Erythroblast (primary cell): Measurements from ENCODE around the gene KANTR.

Experiments
- DNase-seq, 2 experiments: peaks; one replicate each; lab custom pipeline; 2025; lab: John Stamatoyannopoulos, UW
- GATA1 ChIP-seq: IDR thresholded peaks from 2 replicates; pipeline ENCODE4 v1.6.1; 2011; ENCODE audit warnings: low read depth, mild to moderate bottlenecking, control low read depth, low read length, moderate library complexity
- POLR2A ChIP-seq: IDR thresholded peaks from 2 replicates; pipeline ENCODE4 v1.6.1; 2011; ENCODE audit warnings: mild to moderate bottlenecking, low read length

KANTR gene

DNA sequence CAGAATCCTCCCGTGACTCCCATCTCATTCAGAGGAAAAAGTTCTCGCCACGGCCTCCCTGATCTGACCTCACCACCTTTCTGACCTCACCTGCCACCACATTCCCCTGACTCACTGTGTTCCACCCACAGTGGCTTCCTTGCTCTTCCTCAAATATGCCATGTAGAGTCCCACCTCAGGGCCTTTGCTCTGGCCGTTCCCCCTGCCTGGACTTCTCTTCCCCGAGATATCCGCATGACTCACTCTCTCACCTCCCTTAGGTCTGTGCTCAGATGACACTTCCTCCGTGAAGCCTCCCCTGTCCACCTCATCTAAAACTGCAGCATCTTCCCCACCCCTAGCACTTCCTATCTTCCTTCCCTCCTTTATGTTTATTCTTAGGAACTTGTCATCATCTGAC lies 18.9 kb upstream of the KANTR start:
- TF ChIP-seq POLR2A (no peak), GATA1 (no peak)

DNA sequence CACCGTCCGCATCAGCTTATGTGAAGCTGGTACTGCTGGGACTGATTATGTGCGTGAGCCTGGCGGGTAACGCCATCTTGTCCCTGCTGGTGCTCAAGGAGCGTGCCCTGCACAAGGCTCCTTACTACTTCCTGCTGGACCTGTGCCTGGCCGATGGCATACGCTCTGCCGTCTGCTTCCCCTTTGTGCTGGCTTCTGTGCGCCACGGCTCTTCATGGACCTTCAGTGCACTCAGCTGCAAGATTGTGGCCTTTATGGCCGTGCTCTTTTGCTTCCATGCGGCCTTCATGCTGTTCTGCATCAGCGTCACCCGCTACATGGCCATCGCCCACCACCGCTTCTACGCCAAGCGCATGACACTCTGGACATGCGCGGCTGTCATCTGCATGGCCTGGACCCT lies 17.3 kb upstream of the KANTR start:
- DNase-seq = no peak
- TF ChIP-seq POLR2A = no peak
- TF ChIP-seq GATA1 = no peak

More for the DNA sequence above, 18.9 kb upstream of the KANTR start:
- DNase-seq = peak; percentile 13 to 20

DNA sequence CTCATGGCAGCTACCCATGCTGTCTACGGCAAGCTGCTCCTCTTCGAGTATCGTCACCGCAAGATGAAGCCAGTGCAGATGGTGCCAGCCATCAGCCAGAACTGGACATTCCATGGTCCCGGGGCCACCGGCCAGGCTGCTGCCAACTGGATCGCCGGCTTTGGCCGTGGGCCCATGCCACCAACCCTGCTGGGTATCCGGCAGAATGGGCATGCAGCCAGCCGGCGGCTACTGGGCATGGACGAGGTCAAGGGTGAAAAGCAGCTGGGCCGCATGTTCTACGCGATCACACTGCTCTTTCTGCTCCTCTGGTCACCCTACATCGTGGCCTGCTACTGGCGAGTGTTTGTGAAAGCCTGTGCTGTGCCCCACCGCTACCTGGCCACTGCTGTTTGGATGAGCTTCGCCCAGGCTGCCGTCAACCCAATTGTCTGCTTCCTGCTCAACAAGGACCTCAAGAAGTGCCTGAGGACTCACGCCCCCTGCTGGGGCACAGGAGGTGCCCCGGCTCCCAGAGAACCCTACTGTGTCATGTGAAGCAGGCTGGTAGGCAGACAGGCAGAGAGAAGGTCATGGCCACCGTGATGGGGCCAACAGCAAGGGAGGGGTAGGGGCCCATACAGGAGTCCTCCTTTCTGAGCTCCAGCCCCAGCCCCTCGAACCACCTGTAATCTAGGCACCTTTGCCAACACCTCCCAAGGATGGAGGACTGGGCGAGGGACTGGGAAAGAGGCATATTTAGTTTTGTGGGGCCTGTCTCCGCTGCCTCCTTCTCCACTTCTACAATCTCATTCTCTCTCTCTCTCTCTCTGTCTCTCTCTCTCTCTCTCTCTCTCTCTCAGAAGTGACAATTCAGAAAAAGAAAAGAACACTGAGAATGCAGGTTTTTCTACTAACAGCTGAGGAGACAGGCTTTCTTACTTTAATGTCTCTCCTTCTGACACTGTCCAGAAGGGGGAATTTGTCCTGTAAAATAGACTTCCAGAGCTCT lies 16.4 kb upstream of the KANTR start:
- TF ChIP-seq GATA1 = no peak
- no peak for TF ChIP-seq POLR2A
- DNase-seq = no peak

DNA sequence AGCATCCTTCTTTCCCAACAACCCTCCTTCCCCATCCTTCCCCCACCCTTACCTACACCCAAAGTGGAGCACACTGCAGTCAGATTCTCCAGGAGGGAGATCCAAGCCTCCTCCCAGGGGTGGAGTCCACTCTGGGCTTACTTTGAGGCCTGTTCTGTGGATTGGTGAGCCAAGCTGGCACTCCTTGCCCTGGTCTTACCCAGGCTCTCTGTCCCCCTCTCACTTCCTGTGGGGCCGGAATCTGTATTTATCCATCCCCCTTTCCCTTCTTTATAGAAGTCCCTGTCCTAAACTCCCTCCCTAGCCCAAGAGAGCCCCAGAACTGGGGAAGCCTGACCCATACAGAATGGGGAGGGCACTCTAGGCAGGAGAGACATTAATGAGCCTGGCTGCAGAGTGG lies 15.0 kb upstream of the KANTR start:
- DNase-seq = no peak
- TF ChIP-seq GATA1 (no peak), POLR2A (no peak)

DNA sequence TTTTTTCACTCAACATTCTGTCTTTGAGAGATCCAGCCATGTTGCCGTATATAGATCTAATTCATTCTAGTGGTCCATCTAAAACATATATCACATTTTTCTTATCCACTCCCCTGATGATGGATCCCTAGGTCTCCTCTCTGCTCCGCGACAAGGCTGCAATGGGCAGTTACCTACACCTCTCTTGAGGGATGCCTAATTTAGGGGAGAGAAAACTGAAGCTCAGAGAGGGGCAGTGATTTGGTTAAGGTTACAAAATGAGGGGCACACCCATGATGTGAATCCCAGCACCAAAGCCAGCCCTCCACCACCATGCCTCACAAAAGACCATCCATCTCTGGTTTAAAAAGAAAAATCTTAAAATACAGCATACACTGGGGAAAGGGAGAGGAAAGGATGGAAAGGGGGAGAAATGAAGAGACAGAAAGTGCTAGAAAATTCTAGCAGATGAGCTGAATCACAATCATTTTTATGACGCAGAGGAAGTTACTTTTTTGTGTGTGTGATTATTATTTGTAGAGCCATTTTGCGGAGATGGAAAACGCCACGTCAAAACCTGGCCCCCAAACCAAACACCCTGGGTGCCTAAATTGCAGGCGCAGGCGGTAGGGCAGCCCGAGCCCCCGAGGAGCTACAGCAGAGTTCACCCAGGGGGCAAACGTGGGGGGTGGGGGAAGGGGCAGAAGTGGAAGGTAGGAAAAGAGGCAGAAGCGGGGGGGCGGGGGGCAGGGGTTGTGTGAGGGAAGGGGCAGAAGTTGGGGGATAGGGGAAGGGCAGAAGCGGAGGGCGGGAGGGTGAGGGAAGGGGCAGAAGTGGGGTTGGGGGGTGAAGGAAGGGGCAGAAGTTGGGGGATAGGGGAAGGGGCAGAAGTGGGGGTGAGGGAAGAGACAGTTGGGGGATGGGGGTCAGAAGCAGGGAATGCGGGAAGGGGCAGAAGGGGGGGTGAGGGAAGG lies 13.0 kb upstream of the KANTR start:
- TF ChIP-seq POLR2A (no peak), GATA1 (no peak)
- DNase-seq = no peak

DNA sequence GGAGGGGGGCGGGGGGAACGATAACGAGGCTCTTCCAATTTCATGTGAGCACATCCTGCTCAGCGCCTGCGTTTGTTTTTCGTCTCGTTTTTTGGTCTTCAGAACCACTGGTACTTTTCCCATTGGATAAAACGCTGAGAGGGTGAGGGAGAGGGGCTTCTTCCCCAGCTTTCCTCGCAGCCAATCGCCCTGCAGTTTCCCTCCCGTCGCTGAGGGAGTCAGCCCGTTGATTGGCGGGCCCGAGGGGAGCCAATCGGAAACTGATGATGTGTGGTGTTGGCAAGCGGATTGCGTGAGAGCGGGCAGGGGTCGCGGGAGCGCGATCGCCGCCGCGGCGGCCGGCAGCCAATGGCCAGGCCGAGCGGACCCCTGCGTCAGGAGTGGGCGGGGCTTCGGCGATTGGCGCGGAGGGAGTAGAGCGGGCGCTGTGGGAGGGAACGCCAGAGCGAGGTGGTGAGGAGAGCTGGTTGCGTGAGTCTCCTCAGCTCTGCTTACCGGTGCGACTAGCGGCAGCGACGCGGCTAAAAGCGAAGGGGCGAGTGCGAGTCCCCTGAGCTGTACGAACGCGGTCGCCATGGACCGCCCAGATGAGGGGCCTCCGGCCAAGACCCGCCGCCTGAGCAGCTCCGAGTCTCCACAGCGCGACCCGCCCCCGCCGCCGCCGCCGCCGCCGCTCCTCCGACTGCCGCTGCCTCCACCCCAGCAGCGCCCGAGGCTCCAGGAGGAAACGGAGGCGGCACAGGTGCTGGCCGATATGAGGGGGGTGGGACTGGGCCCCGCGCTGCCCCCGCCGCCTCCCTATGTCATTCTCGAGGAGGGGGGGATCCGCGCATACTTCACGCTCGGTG lies 11.8 kb upstream of the KANTR start, which contains the start of gene TSPYL2:
Gene TSPYL2 (plus strand): TSS at position 443 of the 848 bp plus-strand sequence. CDS start 132 bp downstream, at position 575.
- peak; percentile 93 for TF ChIP-seq POLR2A
- no peak for TF ChIP-seq GATA1
- peak; percentile 92 to 95 for DNase-seq

DNA sequence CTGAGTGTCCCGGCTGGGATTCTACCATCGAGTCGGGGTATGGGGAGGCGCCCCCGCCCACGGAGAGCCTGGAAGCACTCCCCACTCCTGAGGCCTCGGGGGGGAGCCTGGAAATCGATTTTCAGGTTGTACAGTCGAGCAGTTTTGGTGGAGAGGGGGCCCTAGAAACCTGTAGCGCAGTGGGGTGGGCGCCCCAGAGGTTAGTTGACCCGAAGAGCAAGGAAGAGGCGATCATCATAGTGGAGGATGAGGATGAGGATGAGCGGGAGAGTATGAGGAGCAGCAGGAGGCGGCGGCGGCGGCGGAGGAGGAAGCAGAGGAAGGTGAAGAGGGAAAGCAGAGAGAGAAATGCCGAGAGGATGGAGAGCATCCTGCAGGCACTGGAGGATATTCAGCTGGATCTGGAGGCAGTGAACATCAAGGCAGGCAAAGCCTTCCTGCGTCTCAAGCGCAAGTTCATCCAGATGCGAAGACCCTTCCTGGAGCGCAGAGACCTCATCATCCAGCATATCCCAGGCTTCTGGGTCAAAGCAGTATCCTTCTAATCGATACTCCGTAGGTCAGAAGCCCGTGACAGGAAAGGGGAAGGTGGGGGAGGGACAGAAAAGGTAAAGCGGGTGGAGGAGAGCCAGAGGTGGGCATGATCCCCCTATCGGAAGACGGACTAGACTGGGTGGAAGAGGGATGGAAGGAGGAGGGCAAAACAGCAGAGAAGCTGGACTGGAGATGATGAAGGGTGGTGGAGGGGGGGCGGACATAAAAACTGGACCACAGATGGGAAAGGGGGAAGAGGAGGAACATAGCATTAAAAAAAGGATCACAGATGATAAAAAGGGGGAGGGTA lies 10.9 kb upstream of the KANTR start:
- DNase-seq = no peak

DNA sequence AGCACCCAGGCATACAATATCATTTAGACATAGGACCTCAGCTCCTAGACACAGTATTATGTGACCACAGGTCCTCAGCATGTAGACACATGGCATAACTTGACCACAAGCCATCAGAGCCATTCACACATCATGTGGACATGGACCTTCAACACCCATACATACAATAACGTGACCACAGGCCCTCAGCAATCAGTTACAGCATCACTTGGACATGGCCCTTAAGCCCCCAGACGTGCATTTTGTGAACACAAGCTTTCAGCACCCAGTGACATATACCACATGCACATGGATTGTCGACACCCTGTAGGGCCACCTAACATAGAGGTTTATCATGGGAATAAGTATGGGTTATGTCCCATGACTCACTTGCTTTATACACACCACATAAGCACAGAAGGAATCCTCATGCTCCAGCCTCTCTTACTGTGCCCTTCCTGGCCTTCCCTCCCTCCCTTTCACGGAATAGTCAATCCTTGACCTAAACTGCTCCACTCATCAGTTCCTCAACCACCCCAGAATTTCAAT lies 9.8 kb upstream of the KANTR start:
- no peak for TF ChIP-seq POLR2A
- no peak for TF ChIP-seq GATA1
- no peak for DNase-seq

More for the DNA sequence above, 10.9 kb upstream of the KANTR start:
- TF ChIP-seq GATA1 = no peak
- no peak for TF ChIP-seq POLR2A

DNA sequence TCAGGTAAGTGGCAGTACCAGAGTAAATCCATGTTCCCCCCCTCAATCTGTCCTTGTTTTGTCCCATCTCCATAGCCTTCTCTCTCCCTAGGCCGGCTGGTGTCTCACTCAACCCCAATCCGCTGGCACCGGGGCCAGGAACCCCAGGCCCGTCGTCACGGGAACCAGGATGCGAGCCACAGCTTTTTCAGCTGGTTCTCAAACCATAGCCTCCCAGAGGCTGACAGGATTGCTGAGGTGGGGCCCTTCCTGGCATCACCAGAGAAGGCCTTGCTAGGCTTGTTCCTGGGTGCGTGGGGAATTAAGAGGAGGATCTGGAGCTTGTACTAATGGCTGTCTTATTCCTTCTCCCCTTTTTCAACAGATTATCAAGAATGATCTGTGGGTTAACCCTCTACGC lies 9.1 kb upstream of the KANTR start:
- no peak for TF ChIP-seq POLR2A
- no peak for TF ChIP-seq GATA1
- no peak for DNase-seq

DNA sequence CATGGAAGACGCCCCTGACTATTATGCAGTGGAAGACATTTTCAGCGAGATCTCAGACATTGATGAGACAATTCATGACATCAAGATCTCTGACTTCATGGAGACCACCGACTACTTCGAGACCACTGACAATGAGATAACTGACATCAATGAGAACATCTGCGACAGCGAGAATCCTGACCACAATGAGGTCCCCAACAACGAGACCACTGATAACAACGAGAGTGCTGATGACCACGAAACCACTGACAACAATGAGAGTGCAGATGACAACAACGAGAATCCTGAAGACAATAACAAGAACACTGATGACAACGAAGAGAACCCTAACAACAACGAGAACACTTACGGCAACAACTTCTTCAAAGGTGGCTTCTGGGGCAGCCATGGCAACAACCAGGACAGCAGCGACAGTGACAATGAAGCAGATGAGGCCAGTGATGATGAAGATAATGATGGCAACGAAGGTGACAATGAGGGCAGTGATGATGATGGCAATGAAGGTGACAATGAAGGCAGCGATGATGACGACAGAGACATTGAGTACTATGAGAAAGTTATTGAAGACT lies 8.2 kb upstream of the KANTR start:
- no peak for DNase-seq
- TF ChIP-seq POLR2A (no peak), GATA1 (no peak)

DNA sequence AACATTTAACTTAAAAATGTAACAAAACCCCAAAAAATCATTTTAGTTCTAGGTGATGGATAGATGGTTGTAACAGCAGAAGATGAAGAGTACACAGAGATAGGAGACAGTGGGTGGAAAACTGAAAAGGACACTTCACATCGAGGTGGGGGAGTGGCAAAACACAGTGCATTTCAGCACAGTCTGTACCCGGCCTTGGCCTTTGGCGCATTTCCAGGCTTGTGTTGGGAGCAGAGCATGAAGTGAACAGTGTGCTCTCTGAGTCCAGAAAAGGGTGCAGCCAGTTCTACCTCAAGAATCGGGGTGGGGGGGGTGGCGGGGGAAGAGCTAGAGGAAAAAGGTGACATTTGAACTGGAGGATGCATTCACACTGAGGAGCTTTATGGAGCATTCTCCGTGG lies 7.5 kb upstream of the KANTR start:
- no peak for DNase-seq
- no peak for TF ChIP-seq GATA1
- no peak for TF ChIP-seq POLR2A

DNA sequence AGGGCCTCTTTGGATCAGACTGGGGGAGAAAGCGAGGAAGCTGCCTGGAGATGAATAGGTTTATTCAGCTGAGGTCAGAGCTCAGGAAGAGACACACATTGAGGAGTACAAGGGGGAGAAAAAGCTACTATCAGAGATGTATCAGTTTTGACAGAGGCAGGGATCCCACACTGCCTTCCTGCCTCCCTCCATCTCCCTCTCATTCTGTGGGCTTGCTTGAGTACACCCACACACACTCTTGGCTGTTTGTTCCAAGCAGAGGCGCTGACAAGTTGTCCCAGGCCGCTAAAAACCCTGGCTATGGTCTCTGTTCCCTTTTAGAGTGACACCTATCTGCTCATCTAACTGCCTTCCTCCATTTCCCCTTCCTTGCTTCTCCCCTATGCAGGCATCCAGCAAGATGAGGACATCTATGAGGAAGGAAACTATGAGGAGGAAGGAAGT lies 6.5 kb upstream of the KANTR start:
- no peak for TF ChIP-seq GATA1
- TF ChIP-seq POLR2A = no peak
- no peak for DNase-seq
